Stimulated activated CD8-positive, alpha-beta memory T cell treated with anti-CD3 and anti-CD28 coated beads, Interleukin-12 subunit alpha, Interleukin-12 subunit beta, amount 100 ng/mL, for 1 hour (primary cell): ENCODE results near the gene PRR7.

Source experiments
- DNase-seq: peaks from one replicate; pipeline ENCODE4 v3.0.0-alpha.2; 2020; ENCODE audit warnings: low read depth

PRR7 gene

GRCh38 chr5:177435847-177436536 is 10.6 kb upstream of the PRR7 start:
- DNase-seq, result no peak

GRCh38 chr5:177437623-177438022 is 9.0 kb upstream of the PRR7 start:
- DNase-seq, result no peak

GRCh38 chr5:177438468-177438867 is 8.1 kb upstream of the PRR7 start:
- no peak for DNase-seq

GRCh38 chr5:177439518-177440053 is 7.0 kb upstream of the PRR7 start:
- DNase-seq, result no peak

- DNase-seq, result no peak
Measured at GRCh38 chr5:177440211-177440989, 6.2 kb upstream of the PRR7 start.

- DNase-seq, result no peak
Measured at GRCh38 chr5:177440990-177441780, 5.4 kb upstream of the PRR7 start.

GRCh38 chr5:177442066-177442826 is 4.4 kb upstream of the PRR7 start:
- DNase-seq, result no peak

- DNase-seq, result no peak
Measured at GRCh38 chr5:177443144-177443983, 3.2 kb upstream of the PRR7 start.

- no peak for DNase-seq
Measured at GRCh38 chr5:177444106-177445051, 2.2 kb upstream of the PRR7 start.

- DNase-seq, result no peak
Measured at GRCh38 chr5:177445052-177445916, 1.3 kb upstream of the PRR7 start.

GRCh38 chr5:177445917-177446199 is 756 bp upstream of the PRR7 start:
- DNase-seq, result no peak

GRCh38 chr5:177447066-177447610 is 524 bp downstream of the PRR7 start:
- no peak for DNase-seq

GRCh38 chr5:177447611-177448243 is 1.1 kb downstream of the PRR7 start:
- DNase-seq, result no peak

GRCh38 chr5:177448244-177448950 is 1.8 kb downstream of the PRR7 start:
- DNase-seq, result no peak

GRCh38 chr5:177449140-177450061 is 2.8 kb downstream of the PRR7 start:
- DNase-seq, result no peak

- DNase-seq, result no peak
Measured at GRCh38 chr5:177450667-177451424, 4.2 kb downstream of the PRR7 start.
